HK-2 (cell line): ENCODE results near the gene TLE7.

Source experiments
- DNase-seq: peaks from one replicate; pipeline ENCODE4 v3.0.0-alpha.2; 2018; ENCODE audit not compliant: unreplicated experiment

Gene TLE7

DNA sequence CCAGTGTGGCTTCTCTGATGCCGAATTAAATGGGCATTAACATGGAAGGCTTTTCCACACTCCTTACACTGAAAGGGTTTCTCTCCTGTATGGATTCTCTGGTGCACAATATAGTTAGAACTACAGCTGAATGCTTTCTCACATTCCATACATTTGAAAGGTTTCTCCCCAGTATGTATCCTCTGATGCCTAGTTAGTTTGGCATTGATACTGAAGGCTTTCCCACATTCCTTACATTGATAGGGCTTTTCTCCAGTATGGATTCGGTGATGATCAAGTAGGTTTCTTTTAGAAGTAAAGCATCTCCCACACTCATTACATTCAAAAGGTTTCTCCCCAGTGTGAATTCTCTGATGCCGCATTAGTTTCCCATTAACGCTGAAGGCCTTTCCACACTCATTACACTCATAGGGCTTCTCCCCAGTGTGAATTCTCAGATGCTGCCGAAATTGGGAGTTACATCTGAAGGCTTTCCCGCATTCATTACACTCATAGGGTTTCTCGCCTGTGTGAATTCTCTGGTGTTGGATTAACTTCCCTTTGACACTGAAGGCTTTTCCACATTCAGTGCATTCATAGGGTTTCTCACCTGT is 6.5 kb upstream of the TLE7 start:
- DNase-seq, result no peak

DNA sequence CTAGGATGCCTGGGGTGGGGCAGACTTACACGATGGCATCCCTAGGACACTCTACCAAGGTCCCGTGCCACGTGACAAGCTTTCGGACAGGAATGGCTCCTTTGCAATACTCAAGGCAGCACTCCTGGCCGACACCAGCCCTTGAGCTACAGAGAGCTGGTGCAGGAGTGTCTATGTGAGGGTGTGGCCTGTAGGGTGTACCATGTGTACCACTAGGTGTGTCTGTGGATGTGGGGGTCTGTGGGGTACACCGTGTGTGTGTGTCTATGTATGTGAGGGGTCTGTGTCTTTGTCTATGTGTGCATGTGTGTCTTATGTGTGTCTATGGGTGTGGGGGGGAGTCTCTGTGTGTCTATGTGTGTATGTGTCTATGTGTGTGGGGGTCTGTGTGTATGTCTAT is 1.9 kb upstream of the TLE7 start:
- DNase-seq, result no peak

DNA sequence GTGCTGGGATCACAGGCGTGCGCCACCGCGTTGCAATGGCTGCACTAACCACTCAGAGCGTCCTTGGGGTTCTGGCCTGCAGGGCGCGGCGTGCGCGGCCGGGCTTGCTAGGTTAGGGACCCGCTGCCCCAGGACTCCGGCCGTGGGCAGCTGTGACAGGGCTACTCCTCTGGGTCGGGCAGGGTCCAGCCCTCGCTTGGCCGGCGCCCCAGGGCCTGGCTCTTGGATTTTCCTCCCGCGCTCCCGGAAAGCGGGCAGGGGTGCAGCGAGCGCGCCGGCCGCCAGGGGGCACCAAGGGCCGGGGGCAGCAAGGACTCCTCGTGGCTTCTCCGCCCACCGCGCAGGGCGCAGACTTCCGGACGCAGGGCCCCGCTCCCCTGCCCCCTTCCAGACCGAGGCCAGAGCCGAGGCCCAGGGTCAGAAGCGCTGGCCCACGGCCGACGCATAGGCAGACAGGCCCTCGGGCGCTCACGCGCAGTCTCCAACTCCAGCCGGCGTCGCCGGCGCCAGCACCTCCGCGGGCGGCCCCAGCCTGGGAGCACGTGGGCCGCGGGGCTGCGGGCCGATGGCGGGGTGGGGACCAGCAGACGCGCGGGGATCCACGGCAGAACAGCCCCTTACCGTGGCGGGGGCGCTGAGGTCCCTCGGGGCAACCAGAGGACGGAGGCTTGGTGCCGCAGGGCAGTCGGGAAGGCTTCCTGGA is 355 bp downstream of the TLE7 start:
- no peak for DNase-seq

DNA sequence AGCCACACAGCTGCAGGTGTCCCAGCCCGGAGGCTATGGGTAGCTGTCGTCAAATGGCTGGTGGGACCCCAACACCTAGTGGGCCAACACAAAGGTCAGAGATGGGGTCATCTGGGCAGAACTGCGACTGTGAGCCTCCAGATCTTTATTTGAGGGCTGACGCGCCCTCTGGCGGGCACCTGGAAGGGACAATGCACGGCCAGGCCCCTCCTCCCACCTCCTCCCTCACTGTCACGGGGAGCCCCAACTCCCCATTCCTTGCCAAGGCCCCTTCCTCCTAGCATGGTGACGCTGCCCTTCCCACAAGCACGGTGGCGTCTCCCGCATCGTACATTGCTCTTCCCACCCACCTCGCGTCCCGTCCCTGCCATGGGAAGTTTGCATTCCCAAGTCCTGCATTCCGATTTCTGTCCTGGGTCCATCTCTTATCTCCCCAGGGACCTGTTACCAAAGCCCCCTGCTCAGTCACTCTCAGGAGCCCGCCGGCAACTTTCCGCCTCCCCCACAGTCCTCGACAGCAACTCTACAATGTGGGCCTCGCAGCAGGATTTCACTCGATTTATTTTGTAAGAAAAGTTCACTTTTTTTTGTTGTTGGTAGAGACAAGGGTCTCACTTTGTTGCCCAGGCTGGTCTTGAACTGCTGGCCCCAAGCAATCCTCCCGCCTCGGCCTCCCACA is 1.0 kb downstream of the TLE7 start:
- no peak for DNase-seq

DNA sequence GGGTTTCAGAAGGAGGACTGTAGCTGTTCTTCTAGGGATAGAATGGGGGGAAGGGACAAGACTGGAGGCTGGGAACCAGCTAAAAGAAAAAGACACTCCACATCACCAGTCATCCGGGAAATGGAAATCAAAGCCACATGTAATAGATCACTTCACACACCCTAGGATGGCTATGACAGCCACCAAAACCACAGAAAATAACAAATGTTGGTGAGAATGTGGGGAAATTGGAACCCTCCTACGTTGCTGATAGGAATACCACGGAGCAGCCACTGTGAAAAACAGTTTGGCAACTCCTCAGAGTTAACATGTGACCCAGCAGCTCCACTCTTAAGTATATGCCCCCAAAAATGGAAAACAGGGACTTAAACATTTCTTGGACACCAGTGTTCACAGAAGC is 2.3 kb downstream of the TLE7 start:
- DNase-seq, result no peak

DNA sequence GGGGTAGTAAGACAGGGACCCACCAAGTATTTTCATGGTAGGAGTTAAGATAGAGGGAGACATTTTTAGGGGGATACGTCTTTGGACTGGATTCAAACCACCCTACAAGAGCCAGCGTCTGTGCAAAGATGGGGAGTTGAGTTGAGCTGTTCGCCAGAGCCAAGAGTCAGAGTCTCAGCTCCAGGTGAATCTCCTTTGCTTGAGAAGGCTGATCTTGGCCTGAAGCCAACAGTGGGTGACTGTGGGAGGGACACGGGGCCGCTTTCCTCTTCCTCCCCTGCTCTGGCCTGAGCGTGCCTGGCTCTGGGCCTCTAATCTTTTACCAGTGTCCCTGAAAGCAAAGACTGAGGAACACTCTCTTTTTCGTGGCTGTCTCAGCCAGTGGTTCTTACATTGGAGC is 5.4 kb downstream of the TLE7 start:
- DNase-seq, result no peak

DNA sequence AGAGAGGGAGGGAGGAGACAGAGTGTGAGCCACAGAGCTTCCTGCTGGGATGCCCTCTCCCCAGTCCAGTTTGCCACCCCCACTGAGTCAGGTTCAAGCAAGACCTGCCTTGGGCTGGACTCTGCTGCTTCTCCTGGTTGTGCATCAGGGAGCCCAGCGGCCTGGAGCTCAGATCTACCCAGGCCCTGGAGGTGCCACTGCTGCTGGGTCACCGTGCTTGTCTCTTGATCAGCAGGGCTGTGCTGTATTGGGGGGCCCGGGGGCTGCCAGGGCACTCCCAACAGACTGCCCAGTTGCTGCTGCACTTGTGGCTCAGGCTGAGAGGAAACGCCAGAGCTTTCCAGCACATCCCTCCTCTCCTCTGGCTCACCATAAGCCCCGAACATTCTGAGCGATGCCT is 8.9 kb downstream of the TLE7 start:
- no peak for DNase-seq

DNA sequence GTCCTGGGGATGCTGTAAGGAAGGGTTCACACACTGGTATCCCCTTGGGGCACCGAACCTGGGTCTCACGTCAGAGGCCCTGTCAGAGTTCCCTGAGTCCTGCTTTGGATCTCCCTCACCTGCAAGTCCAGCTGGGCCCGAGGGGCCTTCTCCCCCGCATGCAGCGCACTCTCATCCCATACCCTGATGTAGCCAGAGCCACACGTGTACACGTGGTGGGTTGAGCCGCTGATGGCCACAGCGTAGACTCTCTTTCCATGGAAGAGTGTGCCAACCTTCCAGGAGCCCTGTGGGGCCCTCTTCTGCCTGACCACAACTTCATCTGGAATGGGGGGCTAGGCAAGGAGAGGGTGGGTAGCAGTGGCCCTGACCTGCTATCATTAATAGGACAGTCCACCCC is 9.9 kb downstream of the TLE7 start:
- DNase-seq, result no peak

DNA sequence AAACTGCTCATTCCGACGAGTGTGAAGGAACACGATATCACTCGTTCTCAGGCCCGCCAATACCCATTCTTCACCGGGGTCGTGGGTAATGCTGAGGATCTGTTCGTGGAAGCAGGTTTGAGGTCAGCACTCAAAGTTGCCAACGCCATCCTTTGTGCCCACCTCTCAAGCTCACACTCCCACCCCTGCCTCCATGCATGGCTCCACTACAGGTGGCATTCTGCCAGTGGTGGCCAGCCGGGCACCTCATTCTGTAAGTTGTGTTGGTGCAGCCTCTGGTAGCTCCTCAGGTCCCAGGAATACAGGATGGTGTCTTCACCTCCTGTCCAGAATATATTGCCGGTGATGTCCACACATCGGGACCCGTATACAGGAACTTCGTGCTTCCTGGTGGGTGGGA is 10.7 kb downstream of the TLE7 start:
- no peak for DNase-seq

DNA sequence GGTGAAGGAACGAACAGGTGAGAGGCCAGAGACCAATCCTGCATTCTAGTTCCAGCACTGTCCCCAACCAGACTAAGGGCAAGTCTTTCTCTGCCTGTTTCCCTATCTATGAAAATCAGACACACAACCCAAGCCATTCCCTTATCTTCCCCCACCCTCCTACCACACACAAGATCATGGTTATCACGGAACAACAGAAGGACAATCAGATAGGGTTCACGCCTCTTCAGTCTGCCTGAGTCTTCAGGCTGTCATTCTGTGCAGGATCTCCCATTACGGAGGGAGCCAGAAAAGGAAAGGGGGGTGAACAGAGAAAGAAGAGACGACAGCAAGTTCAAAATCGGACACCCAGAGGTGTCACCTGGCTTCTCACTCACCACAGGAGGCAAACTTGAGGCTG is 11.1 kb downstream of the TLE7 start:
- DNase-seq, result no peak

DNA sequence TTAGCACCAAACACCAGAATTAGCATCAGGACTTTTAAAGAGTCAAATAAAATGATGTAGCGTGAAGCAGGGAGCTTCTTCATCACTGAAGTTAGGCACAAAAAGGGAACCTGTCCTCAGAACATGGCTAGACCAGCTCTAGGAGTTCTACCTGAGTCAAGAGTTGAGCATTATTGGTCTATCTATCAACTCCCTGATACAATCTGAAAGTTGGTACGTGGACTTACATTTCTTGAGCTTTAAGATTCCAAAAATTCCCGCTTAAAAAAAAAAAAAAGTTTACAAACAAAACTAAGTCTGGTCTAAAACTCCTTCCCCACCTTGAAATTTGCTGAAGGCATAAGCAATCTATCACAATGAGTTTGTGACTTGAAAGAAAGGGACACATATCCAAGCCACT is 12.3 kb downstream of the TLE7 start:
- DNase-seq, result no peak

DNA sequence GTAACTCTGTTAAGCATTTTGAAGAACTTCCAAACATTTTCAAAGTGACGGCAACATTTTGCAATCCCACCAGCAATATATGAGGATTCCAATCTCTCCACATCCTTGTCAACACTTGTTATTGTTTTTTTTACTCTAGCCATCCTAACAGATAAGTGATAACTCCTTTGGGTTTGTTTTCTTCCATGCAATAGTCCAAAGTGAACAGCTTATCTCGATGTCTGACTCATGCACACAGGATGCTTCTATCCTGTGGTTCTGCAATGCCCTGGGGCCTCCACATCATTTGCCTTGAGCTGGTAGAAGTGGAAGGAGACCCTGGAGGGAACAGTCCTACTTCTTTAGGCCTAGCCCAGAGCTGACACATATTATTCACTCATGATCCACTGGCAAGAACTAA is 13.0 kb downstream of the TLE7 start:
- no peak for DNase-seq

DNA sequence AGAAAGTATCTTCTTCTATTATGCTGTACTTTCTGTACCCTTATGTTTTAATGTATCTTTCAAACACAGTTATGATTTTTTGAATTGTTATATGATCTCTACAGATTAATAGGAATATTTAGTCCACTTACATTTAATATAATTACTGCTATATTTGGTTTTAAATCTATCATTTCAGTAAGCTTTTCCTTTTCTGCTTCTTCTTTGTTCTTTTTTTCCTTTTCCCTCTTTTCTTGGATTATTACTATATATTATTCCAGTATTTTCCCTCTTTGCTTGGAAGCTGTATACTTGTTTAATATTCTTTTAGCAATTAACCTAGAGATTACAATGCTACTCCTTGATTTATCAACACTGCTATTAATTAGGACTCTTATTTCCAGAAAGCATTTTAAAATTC is 13.5 kb downstream of the TLE7 start:
- no peak for DNase-seq

DNA sequence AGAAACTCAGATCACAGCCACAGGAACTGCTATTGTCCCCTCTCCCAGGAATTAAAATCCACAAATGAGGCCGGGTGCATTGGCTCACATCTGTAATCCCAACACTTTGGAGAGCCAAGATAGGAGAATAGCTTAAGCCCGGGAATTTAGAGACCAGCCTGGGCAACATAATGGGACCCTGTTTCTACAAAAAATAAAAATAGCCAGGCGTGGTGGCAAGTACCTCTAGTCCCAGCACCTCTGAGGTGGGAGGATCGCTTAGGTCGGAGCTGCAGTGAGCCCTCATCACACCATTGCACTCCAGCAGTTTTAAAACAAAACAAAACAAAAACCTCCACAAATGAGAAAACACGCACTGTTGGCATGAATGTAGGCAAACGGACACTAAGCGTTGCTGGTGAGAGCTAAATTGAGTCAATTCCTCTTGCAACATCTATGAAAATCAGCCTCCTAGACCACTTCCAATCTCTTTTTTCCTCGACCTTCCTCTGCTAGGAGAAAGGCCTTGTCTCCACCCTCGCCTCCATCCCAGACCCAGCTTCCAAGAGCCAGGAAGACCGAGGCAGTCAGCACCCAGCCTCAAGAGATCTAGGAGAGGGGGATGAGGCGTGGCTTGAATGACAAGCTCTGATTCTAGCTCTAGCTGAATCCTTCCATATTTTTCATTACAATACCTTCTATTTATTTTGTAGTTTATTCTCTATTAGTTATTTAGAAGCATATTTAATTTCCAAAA is 14.8 kb downstream of the TLE7 start:
- no peak for DNase-seq

DNA sequence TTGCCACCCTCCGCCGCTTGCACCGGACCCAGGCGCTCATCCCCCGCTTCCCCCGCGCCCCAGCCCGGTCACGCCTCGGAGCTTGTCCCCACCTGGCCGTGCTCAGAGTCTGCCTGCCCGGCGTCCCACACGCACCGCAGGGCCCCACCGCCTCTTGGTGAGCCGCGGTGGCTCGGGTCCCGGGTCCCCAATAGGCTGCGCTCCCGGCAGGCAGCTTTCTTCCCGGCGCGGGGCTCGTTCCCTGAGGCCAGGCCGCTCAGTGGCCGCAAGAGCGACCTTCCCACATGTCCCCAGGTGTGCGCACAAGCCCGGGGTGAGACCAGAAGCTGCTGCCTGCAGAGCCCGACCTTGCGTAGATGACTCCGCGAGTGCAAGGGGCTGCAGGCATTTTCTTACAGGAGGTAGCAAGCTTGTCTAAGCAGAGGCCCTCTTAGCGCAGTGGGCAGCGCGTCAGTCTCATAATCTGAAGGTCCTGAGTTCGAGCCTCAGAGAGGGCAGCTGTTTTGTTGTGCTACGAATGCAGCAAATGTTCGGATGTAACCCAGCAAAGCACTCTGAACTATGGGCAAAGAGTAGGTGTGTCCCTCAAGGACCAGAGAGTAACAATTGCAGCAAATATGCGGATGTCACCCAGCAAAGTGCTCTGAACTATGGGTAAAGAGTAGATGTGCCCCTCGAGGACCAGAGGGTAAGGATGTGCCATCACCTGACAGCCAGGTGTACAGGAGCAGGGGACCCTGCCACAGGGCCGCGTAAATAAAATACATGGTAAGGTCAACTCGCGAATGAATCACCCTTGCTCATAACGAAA is 15.6 kb downstream of the TLE7 start:
- DNase-seq, result peak; percentile 85

DNA sequence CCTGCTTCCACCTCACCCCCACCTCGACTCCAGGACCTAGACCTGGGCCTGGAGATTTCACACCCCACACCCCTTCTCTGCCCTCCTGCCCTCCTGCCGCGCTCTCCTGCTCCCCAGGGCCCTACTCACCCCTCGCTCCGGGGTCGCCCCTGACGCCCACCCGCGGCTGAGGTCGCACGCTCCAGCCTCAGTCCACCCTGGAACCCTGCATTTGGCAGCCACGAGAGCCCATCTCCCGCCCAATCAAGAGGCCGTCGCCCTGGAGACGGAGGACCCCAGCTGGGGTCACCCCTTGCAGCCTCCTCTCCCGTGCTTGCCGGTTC is 16.1 kb downstream of the TLE7 start:
- DNase-seq, result no peak

DNA sequence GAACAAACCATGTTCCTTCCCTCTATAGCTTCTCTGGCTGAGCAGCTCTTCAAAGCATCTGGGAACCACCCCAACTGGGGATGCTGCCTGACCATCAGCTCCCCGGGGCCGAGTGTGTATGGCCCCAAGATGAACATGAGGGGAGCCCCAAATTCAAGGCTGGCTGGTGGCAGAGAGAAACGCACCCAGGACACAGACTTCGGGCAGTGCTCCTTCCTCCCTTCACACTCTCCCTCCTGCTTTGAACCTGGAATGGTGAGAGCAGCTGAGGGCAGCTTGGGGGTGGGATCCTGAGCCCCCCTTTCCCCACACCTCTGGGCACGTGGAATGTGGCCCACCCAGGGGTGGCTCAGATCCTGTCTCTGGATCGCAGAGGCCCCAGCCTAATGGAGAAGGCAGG is 17.2 kb downstream of the TLE7 start:
- no peak for DNase-seq

DNA sequence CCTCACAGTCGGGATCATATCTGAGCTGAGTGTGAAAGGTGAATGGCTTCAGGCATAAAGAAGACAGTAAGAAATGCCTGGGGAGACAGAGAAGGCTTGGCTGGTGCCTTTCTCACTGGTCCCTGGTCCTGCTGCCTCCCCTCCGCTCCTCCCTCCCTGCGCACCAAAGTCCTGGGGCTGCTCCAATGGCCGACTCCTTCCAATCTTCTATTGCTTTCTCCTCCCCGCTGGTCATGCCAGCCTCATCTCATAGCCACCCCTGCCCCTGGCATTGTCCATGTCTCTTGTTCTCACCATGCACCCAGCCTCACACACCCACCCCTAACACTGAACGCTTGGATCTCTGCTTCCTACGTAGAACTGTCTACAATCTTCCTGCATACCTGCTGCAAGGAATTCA is 18.0 kb downstream of the TLE7 start:
- DNase-seq, result no peak

DNA sequence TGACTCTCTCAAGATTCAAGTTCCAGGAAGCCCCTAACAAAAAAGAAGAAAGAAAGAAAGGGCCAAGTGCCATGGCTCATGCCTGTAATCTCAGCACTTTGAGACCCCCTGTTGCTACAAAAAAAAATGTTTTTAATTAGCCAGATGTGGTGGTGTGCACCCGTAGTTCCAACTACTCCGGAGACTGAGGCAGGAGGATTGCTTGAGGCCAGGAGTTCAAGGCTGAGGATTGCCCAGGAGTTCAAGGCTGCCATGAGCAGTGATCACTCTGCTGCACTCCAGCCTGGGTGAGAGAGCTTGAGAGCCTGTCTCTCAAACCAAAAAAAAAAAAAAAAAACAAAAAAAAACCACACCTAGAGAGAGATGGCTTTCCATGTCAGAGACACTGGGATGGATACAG is 18.8 kb downstream of the TLE7 start:
- no peak for DNase-seq

DNA sequence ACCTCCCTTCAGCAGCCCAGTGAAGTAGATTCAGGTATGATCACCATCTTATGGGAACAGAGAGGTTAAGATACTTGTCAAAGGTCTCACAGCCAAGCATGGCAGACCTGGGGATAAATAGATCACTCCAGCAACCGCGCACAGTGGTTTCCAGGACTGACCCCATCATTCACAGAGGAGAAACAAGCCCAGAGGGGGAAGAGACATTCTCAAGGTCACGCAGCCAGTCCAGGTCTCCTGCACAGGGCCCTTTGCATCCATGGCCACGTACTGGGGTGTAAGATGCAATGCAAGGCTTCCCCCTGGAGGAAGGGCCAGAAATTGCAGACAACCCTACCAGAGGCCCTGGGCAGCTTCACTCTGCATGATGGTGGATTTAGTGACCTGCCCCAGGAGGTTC is 19.9 kb downstream of the TLE7 start:
- DNase-seq, result no peak

DNA sequence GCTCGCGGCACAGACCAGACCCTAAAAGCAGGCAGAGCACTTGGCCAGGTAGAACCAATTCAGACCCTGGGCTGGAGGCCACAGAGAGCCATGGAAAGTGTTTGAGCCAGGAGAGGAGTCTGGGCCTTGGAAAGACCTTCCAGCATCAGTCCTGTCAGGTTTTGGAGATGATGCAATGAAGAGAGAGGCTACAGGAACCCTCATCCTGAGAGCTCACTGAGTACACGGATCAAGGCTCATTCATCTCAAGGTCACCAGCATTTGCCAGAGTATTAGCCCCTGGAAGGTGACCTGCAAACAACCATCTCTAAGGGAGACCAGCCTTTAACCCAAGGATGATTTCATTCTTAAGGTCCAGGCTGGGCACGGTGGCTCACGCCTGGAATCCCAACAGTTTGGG is 27.8 kb downstream of the TLE7 start:
- no peak for DNase-seq

DNA sequence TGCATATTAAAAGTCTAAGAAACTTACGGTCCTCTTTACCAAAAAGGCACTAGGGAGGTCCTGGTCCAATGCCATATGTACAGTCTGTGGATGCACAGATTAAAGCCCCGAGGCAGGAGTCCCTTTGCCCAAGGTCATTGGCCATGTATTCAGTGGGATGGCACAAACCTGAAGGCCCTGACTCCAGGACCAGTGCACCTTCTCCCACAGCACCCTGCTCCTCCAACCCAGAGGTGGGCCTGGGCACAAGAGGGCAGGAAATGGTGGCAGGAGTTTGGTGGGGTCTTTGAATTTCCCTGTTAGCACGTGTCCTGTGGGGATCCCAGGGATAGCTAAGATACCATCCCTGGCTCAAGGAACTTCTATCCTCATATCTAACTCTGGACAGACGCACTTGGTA is 28.5 kb downstream of the TLE7 start:
- no peak for DNase-seq
